Stimulated activated CD4-positive, alpha-beta T cell treated with anti-CD3 and anti-CD28 coated beads, Interleukin-4, amount 100 ng/mL, for 48 hours (primary cell): ENCODE measurements around the gene EML2.
A peak's percentile ranks its signal among the peaks of the same experiment; 100 is the strongest.
"Not testable (repeated sequence)": the region's sequence is repeated elsewhere in the genome, so short reads cannot be mapped to it uniquely, and the experiment has no call there.

Experiments used
- DNase-seq, 2 donors: peaks; one replicate each; pipeline ENCODE4 v3.0.0-alpha.2; 2020; ENCODE audit warnings: low read depth in 2 of 2

The EML2 gene

GRCh38 chr19:45638930-45639729 lies at the start of gene EML2:
Gene EML2 (minus strand): TSS chr19:45639397. CDS start chr19:45639376, 21 bp downstream.
- peak in 1 of 2 donors; percentile 44 for DNase-seq

- DNase-seq: no peak
Measured at GRCh38 chr19:45687599-45687998, 48.4 kb upstream of the EML2 start.

- not testable (repeated sequence) for DNase-seq
Measured at GRCh38 chr19:45685045-45685444, 45.8 kb upstream of the EML2 start.

GRCh38 chr19:45682908-45683307 lies 43.7 kb upstream of the EML2 start:
- no peak for DNase-seq

GRCh38 chr19:45682117-45682516 lies 42.9 kb upstream of the EML2 start:
- DNase-seq: no peak

GRCh38 chr19:45681391-45682015 lies 42.3 kb upstream of the EML2 start:
- peak; percentile 74 to 76 for DNase-seq

GRCh38 chr19:45677351-45678230 lies 38.4 kb upstream of the EML2 start:
- DNase-seq: peak; percentile 83 to 90

GRCh38 chr19:45676851-45677263 lies 37.7 kb upstream of the EML2 start:
- peak in 1 of 2 donors; percentile 42 for DNase-seq

- no peak for DNase-seq
Measured at GRCh38 chr19:45674946-45675345, 35.7 kb upstream of the EML2 start.

GRCh38 chr19:45670670-45671453 lies 31.7 kb upstream of the EML2 start:
- DNase-seq: peak; percentile 60 to 81

GRCh38 chr19:45668342-45668871 lies 29.2 kb upstream of the EML2 start:
- DNase-seq: peak in 1 of 2 donors; percentile 17

GRCh38 chr19:45667620-45668341 lies 28.6 kb upstream of the EML2 start, which contains the start of gene GIPR:
Gene GIPR (plus strand): TSS chr19:45668221. CDS start chr19:45669521, 1,300 bp downstream.
- peak; percentile 66 to 74 for DNase-seq

- DNase-seq: no peak
Measured at GRCh38 chr19:45664575-45664974, 25.4 kb upstream of the EML2 start.

GRCh38 chr19:45663800-45664199 lies 24.6 kb upstream of the EML2 start:
- DNase-seq: no peak

- no peak for DNase-seq
Measured at GRCh38 chr19:45660636-45661035, 21.4 kb upstream of the EML2 start.

GRCh38 chr19:45659096-45659729 lies 20.0 kb upstream of the EML2 start:
- no peak for DNase-seq

GRCh38 chr19:45657520-45658167 lies 18.4 kb upstream of the EML2 start:
- DNase-seq: no peak

GRCh38 chr19:45655073-45655472 lies 15.9 kb upstream of the EML2 start:
- no peak for DNase-seq

- no peak for DNase-seq
Measured at GRCh38 chr19:45653634-45654033, 14.4 kb upstream of the EML2 start.
